Measurements from ENCODE around the gene ABAT.

GRCh38 chr16:8686879-8687278 is 12.5 kb downstream of the ABAT start:
- TF ChIP-seq CTCF (IDR thresholded peaks at IDR 0.05) (no peak), POLR2A (IDR thresholded peaks at IDR 0.05) (no peak), EP300 (IDR thresholded peaks at IDR 0.05) (no peak)

Measured in ovary (tissue), 3 donors.